ENCODE results near the gene PHF21A.

The PHF21A gene

GRCh38 chr11:45930951-45931570 lies 190.2 kb downstream of the PHF21A start:
- Mint-ChIP-seq H3K27me3 (no peaks in the 10 kb centered on the region), H3K4me1 (peaks cover 34% of the 10 kb centered on the region), H3K4me3 (peak overlapping the region; percentile 38), H3K9me3 (no peaks in the 10 kb centered on the region), H3K27ac (ENCODE audit: low read depth) (peak overlapping the region; percentile 91), H3K36me3 (ENCODE audit: insufficient read depth) (peaks cover 44% of the 10 kb centered on the region)
- DNase-seq (ENCODE audit: low spot score in 2 of 2) (no peak), ATAC-seq (replicated peaks; ENCODE audit: extremely low read depth, poor library complexity, severe bottlenecking) (no peak)

GRCh38 chr11:45930031-45930794 lies 191.0 kb downstream of the PHF21A start:
- DNase-seq (ENCODE audit: low spot score in 2 of 2) (peak; percentile 31 to 48), ATAC-seq (replicated peaks; ENCODE audit: extremely low read depth, poor library complexity, severe bottlenecking) (peak; percentile 87)
- peak overlapping the region; percentile 79 for H3K4me3 Mint-ChIP-seq
- H3K4me1 Mint-ChIP-seq: peaks cover 34% of the 10 kb centered on the region
- H3K27ac Mint-ChIP-seq (ENCODE audit: low read depth): peak overlapping the region; percentile 91
- H3K36me3 Mint-ChIP-seq (ENCODE audit: insufficient read depth): peaks cover 39% of the 10 kb centered on the region
- no peaks in the 10 kb centered on the region for H3K27me3 Mint-ChIP-seq
- H3K9me3 Mint-ChIP-seq: no peaks in the 10 kb centered on the region

GRCh38 chr11:45929486-45930030 lies 191.7 kb downstream of the PHF21A start:
- Mint-ChIP-seq H3K4me3 (peak overlapping the region; percentile 79), H3K9me3 (no peaks in the 10 kb centered on the region)

GRCh38 chr11:45928535-45929215 lies 192.6 kb downstream of the PHF21A start:
- ATAC-seq (replicated peaks; ENCODE audit: extremely low read depth, poor library complexity, severe bottlenecking) (no peak), DNase-seq (ENCODE audit: low spot score in 2 of 2) (peak in 1 of 2 donors; percentile 11)
- H3K4me1 Mint-ChIP-seq: peaks cover 41% of the 10 kb centered on the region
- H3K27ac Mint-ChIP-seq (ENCODE audit: low read depth): peak overlapping the region; percentile 65
- H3K27me3 Mint-ChIP-seq: no peaks in the 10 kb centered on the region
- H3K4me3 Mint-ChIP-seq: no peak overlapping the region
- H3K9me3 Mint-ChIP-seq: no peaks in the 10 kb centered on the region
- H3K36me3 Mint-ChIP-seq (ENCODE audit: insufficient read depth): peaks cover 30% of the 10 kb centered on the region

More at GRCh38 chr11:45929486-45930030, 191.7 kb downstream of the PHF21A start:
- peak in 1 of 2 donors; percentile 12 for DNase-seq (ENCODE audit: low spot score in 2 of 2)
- H3K4me1 Mint-ChIP-seq: peaks cover 34% of the 10 kb centered on the region
- H3K27ac Mint-ChIP-seq (ENCODE audit: low read depth): peak overlapping the region; percentile 91
- no peak for ATAC-seq (replicated peaks; ENCODE audit: extremely low read depth, poor library complexity, severe bottlenecking)
- peaks cover 32% of the 10 kb centered on the region for H3K36me3 Mint-ChIP-seq (ENCODE audit: insufficient read depth)
- H3K27me3 Mint-ChIP-seq: no peaks in the 10 kb centered on the region

DNA sequence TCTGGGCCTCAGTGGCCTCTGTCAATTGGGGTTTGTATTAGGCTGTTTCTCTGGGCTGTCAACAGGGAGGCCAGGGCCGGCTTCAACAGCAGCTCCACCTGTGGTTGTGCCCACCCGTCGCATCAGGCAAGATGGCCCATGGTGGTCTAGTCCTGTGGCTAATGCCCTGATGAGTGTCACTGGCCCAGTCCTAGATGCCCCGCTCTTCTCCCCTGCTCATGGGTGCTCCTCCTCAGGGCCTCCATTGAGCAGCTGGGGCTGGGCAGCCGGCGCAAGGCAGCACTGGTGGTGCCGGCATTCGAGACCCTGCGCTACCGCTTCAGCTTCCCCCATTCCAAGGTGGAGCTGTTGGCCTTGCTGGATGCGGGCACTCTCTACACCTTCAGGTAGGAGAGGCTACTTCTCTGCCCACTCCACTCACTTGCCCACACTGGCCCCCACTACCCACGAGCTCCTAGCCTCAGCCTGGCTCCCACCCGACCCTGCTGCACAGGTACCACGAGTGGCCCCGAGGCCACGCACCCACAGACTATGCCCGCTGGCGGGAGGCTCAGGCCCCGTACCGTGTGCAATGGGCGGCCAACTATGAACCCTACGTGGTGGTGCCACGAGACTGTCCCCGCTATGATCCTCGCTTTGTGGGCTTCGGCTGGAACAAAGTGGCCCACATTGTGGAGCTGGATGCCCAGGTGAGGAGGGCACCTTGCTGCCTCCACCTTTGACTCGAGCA lies 193.4 kb downstream of the PHF21A start:
- ATAC-seq (replicated peaks; ENCODE audit: extremely low read depth, poor library complexity, severe bottlenecking): no peak
- Mint-ChIP-seq H3K36me3 (ENCODE audit: insufficient read depth) (peaks cover 23% of the 10 kb centered on the region), H3K27ac (ENCODE audit: low read depth) (peak overlapping the region; percentile 83), H3K4me3 (no peak overlapping the region), H3K9me3 (no peaks in the 10 kb centered on the region), H3K27me3 (no peaks in the 10 kb centered on the region), H3K4me1 (peaks cover 41% of the 10 kb centered on the region)
- DNase-seq (ENCODE audit: low spot score in 2 of 2): no peak

- H3K4me3 Mint-ChIP-seq: no peak overlapping the region
- DNase-seq (ENCODE audit: low spot score in 2 of 2) (no peak), ATAC-seq (replicated peaks; ENCODE audit: extremely low read depth, poor library complexity, severe bottlenecking) (no peak)
- no peaks in the 10 kb centered on the region for H3K27me3 Mint-ChIP-seq
- H3K27ac Mint-ChIP-seq (ENCODE audit: low read depth): peak overlapping the region; percentile 83
- H3K4me1 Mint-ChIP-seq: peaks cover 41% of the 10 kb centered on the region
- peaks cover 18% of the 10 kb centered on the region for H3K36me3 Mint-ChIP-seq (ENCODE audit: insufficient read depth)
- H3K9me3 Mint-ChIP-seq: no peaks in the 10 kb centered on the region
Measured at GRCh38 chr11:45927332-45927683, 193.9 kb downstream of the PHF21A start.

DNA sequence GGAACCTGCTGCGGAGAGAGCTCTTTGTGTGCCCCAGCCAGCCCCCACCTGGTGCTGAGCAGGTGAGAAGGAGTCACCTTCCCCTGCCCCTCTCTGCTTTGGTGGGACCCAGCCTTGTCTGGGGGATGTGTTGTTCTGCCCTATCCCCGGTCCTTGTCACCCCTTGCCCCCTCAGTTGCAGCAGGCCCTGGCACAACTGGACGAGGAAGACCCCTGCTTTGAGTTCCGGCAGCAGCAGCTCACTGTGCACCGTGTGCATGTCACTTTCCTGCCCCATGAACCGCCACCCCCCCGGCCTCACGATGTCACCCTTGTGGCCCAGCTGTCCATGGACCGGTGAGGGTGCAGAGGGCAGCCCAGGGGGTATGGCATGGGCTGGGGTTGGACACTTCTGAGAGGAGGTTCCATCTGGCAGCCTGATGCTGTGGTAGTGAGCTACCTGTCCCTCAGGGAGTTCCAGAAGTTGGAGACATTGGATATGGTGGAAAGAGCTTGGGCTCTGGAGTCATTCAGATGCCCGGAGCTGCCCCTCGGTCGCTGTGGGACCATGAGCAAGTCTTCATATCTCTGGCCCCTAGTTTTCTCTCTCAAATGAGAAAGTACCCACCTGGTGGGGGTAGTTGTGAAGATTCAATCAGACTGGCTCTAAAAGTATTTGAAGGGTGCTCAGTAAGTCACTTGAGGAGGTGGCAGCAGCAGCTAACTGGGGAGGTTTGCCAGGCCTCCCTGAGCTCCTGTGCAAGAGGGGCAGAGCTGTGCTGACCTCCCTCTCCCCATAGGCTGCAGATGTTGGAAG lies 194.5 kb downstream of the PHF21A start:
- Mint-ChIP-seq H3K4me1 (peaks cover 40% of the 10 kb centered on the region), H3K4me3 (no peak overlapping the region), H3K9me3 (no peaks in the 10 kb centered on the region), H3K27me3 (no peaks in the 10 kb centered on the region), H3K36me3 (ENCODE audit: insufficient read depth) (peaks cover 12% of the 10 kb centered on the region), H3K27ac (ENCODE audit: low read depth) (peak overlapping the region; percentile 83)
- ATAC-seq (replicated peaks; ENCODE audit: extremely low read depth, poor library complexity, severe bottlenecking) (no peak), DNase-seq (ENCODE audit: low spot score in 2 of 2) (no peak)

GRCh38 chr11:45926001-45926401 lies 195.3 kb downstream of the PHF21A start:
- DNase-seq (ENCODE audit: low spot score in 2 of 2) (no peak), ATAC-seq (replicated peaks; ENCODE audit: extremely low read depth, poor library complexity, severe bottlenecking) (no peak)
- Mint-ChIP-seq H3K27ac (ENCODE audit: low read depth) (no peak overlapping the region), H3K4me3 (no peak overlapping the region), H3K27me3 (no peaks in the 10 kb centered on the region), H3K4me1 (peaks cover 32% of the 10 kb centered on the region), H3K36me3 (ENCODE audit: insufficient read depth) (peaks cover 10% of the 10 kb centered on the region), H3K9me3 (no peaks in the 10 kb centered on the region)

DNA sequence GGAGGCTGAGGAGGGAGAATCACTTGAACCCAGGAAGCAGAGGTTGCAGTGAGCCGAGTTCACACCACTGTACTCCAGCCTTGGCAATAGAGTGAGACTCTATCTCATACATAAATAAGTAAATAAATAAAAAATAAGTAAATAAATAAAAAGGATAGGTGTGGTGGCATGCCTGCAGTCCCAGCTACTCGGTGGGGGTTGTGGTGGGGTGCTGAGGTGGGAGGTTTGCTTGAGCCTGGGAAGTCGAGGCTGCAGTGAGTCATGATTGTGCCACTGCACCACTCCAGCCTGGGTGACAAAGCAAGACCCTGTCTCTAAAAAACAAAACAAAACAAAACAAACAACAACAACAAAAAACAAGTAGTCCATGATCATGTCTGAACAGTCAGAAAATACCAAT lies 195.7 kb downstream of the PHF21A start:
- H3K4me3 Mint-ChIP-seq: no peak overlapping the region
- ATAC-seq (replicated peaks; ENCODE audit: extremely low read depth, poor library complexity, severe bottlenecking): no peak

DNA sequence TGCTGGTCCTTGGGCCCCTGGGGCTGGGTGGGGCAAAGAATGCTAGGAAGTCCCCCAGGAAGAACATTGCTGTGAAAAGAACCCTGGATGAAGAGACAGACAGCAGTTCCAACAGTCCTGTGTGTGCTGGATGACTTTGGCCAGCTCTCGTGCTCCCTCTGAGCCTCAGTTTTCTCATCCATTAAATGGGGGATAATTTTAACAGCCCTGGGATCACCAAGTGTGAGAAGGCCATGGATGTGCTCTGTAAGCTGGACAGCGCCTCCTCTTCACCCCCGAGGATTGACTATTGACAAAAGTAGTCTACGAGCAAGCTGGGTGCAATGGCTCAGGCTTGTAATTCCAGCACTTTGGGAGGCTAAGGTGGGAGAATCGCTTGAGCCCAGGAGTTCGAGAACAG lies 196.3 kb downstream of the PHF21A start:
- no peaks in the 10 kb centered on the region for H3K9me3 Mint-ChIP-seq
- H3K4me3 Mint-ChIP-seq: no peak overlapping the region
- H3K27me3 Mint-ChIP-seq: no peaks in the 10 kb centered on the region
- peaks cover 2% of the 10 kb centered on the region for H3K36me3 Mint-ChIP-seq (ENCODE audit: insufficient read depth)
- peaks cover 27% of the 10 kb centered on the region for H3K4me1 Mint-ChIP-seq
- no peak for ATAC-seq (replicated peaks; ENCODE audit: extremely low read depth, poor library complexity, severe bottlenecking)
- DNase-seq (ENCODE audit: low spot score in 2 of 2): no peak
- H3K27ac Mint-ChIP-seq (ENCODE audit: low read depth): no peak overlapping the region

More for the DNA sequence above, 195.7 kb downstream of the PHF21A start:
- H3K27me3 Mint-ChIP-seq: no peaks in the 10 kb centered on the region
- H3K27ac Mint-ChIP-seq (ENCODE audit: low read depth): no peak overlapping the region
- peaks cover 7% of the 10 kb centered on the region for H3K36me3 Mint-ChIP-seq (ENCODE audit: insufficient read depth)
- no peaks in the 10 kb centered on the region for H3K9me3 Mint-ChIP-seq
- H3K4me1 Mint-ChIP-seq: peaks cover 28% of the 10 kb centered on the region
- DNase-seq (ENCODE audit: low spot score in 2 of 2): no peak

DNA sequence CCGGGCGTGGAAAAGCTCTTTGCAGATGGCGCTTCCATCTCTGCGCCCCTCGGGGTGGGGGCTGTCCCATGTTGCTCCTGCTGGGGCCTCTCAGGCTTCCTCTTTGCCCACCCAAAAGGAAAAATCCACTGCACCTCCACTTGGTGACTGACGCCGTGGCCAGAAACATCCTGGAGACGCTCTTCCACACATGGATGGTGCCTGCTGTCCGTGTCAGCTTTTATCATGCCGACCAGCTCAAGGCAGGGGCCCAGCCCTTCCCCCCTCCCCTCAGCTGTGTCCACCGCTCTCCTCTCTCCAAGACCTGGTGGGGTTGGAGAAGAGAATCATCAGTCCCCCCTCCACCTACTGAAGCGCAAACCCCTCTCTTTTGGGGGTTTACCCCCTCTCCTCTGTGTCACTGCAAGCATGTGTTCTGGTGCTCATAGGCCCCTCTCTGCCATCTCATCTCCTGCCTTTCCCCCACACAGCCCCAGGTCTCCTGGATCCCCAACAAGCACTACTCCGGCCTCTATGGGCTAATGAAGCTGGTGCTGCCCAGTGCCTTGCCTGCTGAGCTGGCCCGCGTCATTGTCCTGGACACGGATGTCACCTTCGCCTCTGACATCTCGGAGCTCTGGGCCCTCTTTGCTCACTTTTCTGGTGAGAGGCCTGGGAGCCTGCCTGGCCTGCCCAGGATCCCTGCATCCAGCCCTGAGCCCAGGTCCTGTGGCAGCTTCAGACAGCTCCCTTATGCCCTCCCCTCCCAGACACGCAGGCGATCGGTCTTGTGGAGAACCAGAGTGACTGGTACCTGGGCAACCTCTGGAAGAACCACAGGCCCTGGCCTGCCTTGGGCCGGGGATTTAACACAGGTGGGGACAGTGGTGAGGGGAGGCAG lies 197.0 kb downstream of the PHF21A start:
- DNase-seq (ENCODE audit: low spot score in 2 of 2): no peak
- peak overlapping the region; percentile 64 for H3K4me3 Mint-ChIP-seq
- peaks cover 27% of the 10 kb centered on the region for H3K4me1 Mint-ChIP-seq
- H3K27me3 Mint-ChIP-seq: no peaks in the 10 kb centered on the region
- no peaks in the 10 kb centered on the region for H3K9me3 Mint-ChIP-seq
- H3K27ac Mint-ChIP-seq (ENCODE audit: low read depth): peak overlapping the region; percentile 26
- peaks cover 4% of the 10 kb centered on the region for H3K36me3 Mint-ChIP-seq (ENCODE audit: insufficient read depth)
- ATAC-seq (replicated peaks; ENCODE audit: extremely low read depth, poor library complexity, severe bottlenecking): no peak
